ES-I3 (cell line): ENCODE results near the gene CSNK2A2.

Experiments
- H3K36me3 ChIP-seq: 2 replicates; pipeline ENCODE4 v1.6.1; 2013; ENCODE audit warnings: mild to moderate bottlenecking, low read length, control low read depth, moderate library complexity; ENCODE audit not compliant: insufficient read depth
- H3K4me1 ChIP-seq: 2 replicates; pipeline ENCODE4 v1.6.1; 2013; ENCODE audit warnings: mild to moderate bottlenecking, control low read depth, low read length; ENCODE audit not compliant: insufficient read depth
- H3K9ac ChIP-seq: 2 replicates; pipeline ENCODE4 v1.6.1; 2013; ENCODE audit warnings: low read depth, mild to moderate bottlenecking, low read length, moderate library complexity
- H3K9me3 ChIP-seq: 2 replicates; pipeline ENCODE4 v1.6.1; 2013; ENCODE audit warnings: mild to moderate bottlenecking, low read length, moderate library complexity; ENCODE audit not compliant: control insufficient read depth, insufficient read depth

CSNK2A2 gene

DNA sequence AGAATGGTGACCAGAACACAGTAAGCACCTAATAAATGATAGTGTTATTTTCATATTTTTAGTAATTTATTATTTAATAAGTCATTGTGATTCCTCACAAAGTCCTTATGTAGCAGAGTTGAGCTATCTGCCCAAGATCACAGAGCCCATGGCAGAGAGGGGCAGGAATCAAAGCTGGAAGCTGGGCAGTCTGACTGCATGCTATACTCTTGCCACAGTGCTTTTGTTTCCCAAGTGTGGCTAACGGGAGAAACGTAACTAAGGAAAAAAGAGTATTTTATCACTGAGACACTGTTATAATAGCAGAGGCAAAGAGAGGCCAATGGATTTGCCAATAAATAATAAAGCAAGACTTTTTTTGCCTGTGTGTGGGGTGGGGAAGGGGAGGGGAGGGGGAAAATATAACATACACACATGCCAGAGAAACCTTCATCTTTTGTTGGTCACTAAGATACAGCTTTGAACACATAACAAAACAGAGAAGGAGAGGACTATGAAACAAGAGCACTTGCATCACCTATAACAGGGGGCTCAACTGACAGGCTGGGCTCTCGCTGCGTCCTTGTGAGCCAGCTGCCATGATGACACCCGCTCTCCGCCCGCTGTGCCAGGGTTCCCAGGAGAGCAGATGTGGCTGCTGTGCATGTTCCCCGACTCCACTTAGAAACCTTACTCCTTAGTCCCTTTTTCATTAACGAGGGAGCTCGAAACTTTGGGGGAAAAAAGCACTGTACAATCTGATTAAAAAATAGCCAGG lies 10.1 kb downstream of the CSNK2A2 start:
- H3K4me1 ChIP-seq = no peaks in the 10 kb centered on the region
- H3K9ac ChIP-seq = no peak overlapping the region
- H3K36me3 ChIP-seq = peaks cover 32% of the 10 kb centered on the region
- H3K9me3 ChIP-seq = no peaks in the 10 kb centered on the region

DNA sequence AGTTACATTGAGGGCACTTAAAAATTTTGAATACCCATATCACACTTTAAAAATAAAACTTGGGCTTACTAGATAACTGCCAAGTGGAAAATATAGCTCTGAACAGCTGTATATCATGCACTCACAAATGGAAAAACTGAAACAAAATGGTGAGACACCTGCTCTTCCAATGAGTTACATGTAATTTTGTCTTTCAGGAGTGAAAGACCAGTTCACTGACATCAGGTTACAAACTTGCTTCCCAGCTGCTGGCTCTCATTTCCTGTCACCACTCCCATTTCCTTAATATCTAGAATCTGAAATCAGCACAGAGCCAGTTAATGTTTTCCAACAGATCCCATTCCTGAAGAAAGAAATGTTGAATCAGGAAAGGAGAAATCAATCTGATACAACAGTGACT lies 10.8 kb downstream of the CSNK2A2 start:
- H3K36me3 ChIP-seq = peaks cover 32% of the 10 kb centered on the region

DNA sequence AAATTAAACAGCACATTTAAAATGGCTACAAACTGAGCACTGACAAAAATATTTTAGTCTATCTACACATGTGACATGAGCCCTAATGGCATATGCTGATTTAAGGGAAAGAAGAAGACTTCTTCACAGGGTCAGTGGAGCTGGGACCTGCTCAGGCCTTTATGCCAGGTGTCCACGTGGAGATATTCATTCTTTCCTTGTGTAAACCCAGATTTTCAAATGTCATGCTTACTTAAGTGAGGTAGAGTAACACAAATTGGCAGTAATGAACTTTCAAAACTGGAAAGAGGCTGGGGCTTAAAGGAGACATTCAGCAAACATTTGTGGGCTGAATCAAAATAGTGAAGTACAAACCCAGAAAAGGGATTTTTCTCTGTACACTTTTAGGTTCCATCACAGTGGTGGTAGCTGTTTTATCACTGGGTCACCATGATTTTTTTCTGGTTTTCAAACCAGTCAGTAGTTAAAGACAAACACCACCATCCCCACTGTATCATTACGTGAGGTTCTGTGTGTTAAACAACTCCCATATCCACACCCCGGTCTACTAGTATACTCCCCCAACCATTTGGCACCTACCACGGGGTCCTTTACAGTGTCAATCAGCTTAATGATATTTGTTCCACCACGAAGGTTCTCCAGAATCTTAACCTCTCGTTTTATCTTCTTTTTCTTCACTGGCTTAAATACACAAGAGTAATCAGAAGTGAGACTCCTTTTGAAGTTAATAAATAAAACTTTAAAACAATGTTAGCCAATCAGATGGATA lies 11.5 kb downstream of the CSNK2A2 start:
- Histone ChIP-seq H3K36me3 (peaks cover 25% of the 10 kb centered on the region), H3K9ac (no peak overlapping the region), H3K4me1 (no peaks in the 10 kb centered on the region), H3K9me3 (no peaks in the 10 kb centered on the region)

More for the DNA sequence above, 10.8 kb downstream of the CSNK2A2 start:
- no peaks in the 10 kb centered on the region for H3K4me1 ChIP-seq
- H3K9ac ChIP-seq = no peak overlapping the region
- no peaks in the 10 kb centered on the region for H3K9me3 ChIP-seq

DNA sequence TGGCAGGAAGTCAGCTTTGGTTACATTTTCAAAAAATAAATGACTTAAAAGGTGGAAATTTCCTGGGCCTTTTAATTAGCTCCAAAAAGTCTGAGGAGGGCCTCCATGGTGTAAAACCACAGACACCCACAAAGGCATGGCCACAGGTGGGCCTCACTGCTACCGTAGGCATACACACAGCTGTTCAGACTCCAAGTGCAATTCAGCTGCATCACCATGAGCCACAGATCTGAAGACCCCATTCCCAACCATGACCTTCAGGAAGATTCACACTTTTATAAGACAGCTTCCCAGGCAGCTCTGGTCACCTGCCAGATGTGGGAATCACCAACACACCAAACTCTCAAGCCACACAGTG lies 20.6 kb downstream of the CSNK2A2 start:
- no peaks in the 10 kb centered on the region for H3K9me3 ChIP-seq
- no peaks in the 10 kb centered on the region for H3K4me1 ChIP-seq
- H3K36me3 ChIP-seq = peaks cover 10% of the 10 kb centered on the region
- no peak overlapping the region for H3K9ac ChIP-seq

DNA sequence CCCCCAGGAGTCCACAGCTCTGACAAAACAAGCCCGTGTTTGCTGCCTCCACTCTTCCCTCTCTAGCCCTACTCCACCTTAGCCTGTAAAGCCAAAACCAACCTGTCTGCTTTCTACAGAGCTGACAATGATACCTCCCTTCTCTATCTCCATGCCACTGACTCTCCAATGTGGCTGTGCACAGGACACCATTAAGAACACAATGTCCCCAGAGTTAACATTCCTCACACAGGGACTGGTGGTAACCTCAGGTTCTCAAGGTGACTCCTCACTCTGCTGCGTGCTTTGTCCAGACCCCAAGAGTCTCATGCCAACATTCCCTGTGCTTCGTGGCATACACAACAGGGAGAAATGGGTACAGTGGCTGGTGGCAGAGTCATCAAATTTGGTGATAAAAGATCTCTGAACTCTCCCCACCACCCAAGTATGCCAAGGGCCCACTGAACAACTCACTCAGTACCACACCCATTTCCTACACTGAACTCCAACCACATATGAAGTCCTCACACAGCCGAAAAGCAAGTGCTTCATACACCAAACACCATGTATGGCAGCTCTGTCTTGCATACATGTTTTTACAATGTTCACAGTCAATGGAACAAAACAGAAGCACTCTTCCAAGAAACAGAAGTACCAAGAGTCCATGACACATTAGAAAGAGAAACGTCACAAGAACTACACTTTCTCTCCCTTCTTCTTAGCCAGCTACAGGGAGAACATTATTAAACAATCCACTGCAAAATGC lies 21.1 kb downstream of the CSNK2A2 start:
- no peaks in the 10 kb centered on the region for H3K4me1 ChIP-seq
- H3K36me3 ChIP-seq = peaks cover 10% of the 10 kb centered on the region

DNA sequence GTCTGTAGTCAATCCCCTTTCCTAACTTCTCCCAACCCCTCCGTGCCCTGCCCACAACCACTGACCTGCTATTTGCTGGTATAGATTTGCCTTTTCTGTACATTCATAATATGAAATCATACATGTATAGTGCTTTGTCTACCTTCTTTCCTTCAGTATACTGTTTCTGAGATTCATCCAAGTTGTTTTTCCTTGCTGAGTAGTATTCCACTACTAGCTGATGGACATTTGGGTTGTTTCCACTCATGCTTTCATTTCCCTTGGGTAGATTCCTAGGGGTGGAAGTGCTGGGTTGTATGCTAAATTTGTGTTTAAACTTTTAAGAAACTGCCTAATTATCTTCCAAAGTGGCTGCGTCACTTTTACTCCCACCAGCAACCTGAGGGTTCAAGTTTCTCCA lies 27.7 kb downstream of the CSNK2A2 start:
- H3K4me1 ChIP-seq = no peaks in the 10 kb centered on the region
- peaks cover 40% of the 10 kb centered on the region for H3K36me3 ChIP-seq
- H3K9me3 ChIP-seq = no peaks in the 10 kb centered on the region

More for the DNA sequence above, 21.1 kb downstream of the CSNK2A2 start:
- Histone ChIP-seq H3K9ac (no peak overlapping the region), H3K9me3 (no peaks in the 10 kb centered on the region)

DNA sequence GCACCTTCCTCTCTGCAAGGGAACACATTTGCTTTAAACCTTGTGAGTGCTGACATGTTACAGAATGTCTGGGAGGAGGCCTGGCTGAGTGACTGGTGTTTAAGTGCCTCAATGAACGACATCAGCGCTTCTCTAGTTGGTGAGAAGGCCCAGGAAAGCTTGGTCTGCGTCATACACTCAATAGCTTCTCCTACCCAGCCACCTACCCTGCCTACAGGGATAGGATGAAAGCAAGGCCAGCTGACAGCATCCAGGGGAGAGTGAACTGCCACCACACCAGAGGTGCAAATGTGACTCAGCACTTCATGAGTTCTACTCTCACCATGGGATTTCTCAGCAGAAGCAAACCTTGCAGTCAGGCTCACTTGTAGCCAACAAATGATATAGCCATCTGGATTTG lies 37.1 kb downstream of the CSNK2A2 start:
- no peaks in the 10 kb centered on the region for H3K4me1 ChIP-seq
- peaks cover 38% of the 10 kb centered on the region for H3K36me3 ChIP-seq
- no peaks in the 10 kb centered on the region for H3K9me3 ChIP-seq
- H3K9ac ChIP-seq = no peak overlapping the region

More for the DNA sequence above, 27.7 kb downstream of the CSNK2A2 start:
- no peak overlapping the region for H3K9ac ChIP-seq

DNA sequence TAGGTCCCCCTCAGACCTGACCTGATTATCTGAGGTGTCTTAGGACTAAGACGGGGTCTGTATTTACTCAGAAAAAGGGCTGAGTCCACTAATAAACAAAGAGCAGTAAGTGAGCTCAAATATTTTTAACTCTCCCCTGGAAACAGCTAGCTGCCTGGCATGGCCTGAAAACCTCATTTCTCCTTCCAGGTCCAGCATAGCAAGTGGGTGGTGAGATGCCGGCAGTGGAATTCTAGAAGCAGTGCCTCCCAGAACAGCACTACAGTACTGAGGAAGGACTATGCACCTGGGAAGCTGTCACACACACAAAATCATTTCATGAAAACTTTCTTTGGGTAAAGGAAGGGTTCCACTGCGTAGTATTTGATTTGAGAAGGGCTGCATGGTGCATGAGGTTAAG lies 39.2 kb downstream of the CSNK2A2 start:
- H3K4me1 ChIP-seq = no peaks in the 10 kb centered on the region
- peaks cover 18% of the 10 kb centered on the region for H3K36me3 ChIP-seq
- H3K9ac ChIP-seq = no peak overlapping the region
- no peaks in the 10 kb centered on the region for H3K9me3 ChIP-seq

DNA sequence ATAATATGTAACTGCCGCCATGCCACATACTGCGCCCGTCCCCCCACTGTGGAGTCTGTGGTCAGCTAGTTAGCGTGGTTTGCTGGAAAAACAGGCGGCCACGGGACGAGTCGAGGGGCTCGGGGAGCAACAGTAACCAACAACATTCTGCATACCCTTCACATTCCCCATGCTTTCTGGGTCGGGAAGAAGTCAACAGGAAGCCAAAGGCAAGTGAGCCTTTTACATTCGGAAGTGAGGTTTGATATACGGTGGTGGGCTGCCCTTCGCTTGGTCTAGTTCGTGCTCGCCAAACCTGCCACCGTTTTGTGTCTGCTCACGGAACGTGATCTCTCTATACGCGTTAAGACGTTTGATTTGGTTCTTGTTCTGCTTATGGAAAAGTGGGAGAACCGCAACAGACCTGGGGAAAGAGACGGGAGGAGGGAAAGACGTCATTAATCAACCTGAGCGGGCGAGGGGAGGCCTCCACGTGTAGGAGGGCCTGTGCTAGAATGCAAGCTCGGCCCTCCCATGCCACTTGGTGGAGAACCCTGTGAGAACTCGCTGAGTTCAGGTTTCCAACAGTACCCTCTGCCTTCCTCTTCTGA lies 39.9 kb downstream of the CSNK2A2 start:
- Histone ChIP-seq H3K9me3 (no peaks in the 10 kb centered on the region), H3K9ac (no peak overlapping the region), H3K4me1 (no peaks in the 10 kb centered on the region), H3K36me3 (peaks cover 13% of the 10 kb centered on the region)

DNA sequence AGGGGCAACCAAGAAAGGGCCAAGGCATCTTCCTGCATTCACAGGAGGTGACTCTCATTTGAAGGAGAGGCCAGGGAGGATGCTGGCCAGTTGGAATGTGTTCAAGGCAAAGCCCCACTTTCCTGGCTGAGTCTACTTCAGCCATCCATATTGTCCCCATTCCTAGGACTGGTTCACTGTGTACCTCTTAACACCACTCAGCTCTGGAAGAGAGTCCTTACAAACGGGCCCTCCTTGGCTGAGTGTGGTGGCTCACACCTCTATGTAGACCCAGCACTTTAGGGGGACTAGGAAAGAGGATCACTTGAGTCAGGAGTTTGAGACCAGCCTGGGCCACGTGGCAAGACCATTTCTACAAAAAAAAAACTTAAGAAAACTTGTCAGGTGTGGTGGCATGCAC lies 40.7 kb downstream of the CSNK2A2 start:
- Histone ChIP-seq H3K9me3 (no peaks in the 10 kb centered on the region), H3K4me1 (no peaks in the 10 kb centered on the region), H3K36me3 (peaks cover 6% of the 10 kb centered on the region; the same call in 1 of the 2 replicates), H3K9ac (no peak overlapping the region)

DNA sequence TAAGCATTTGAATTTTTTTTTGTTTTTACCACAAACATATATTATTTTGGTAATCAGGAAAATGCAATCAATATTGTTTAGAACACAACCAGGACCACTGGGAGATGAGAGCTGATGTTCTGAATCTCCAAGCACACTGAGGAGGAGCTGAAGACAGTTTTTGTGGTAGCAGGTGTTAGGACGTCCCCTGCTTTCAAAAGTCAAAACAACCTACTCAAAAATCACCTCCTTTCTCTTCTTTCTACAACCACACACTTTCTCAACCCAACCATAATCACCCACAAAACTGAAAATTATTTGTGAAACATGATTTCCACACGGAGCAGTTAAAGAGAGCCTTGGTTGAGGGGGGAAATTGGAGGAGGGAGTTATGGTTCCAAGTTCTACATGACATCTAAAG lies 42.1 kb downstream of the CSNK2A2 start:
- Histone ChIP-seq H3K9me3 (no peaks in the 10 kb centered on the region), H3K36me3 (peaks cover 6% of the 10 kb centered on the region; the same call in 1 of the 2 replicates), H3K9ac (no peak overlapping the region), H3K4me1 (no peaks in the 10 kb centered on the region)

DNA sequence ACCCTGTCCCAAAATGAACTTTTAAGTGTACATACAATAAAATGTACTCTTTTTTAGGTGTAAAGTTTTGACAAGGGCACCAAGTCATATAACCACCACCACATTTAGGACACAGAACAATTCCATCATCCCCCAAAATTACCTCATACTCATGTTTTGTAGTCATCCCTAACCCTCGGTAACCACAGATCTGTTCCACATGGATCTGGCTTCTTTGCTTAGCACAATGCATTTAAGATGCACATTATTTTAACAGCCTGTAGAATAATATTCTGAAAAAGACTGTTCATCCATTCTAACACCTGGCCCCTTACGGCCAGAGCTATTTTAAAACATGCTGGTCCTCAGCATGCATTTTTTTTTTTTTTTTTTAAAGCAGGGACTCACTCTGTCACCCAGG lies 43.6 kb downstream of the CSNK2A2 start:
- peaks cover 6% of the 10 kb centered on the region; the same call in 1 of the 2 replicates for H3K36me3 ChIP-seq
- no peak overlapping the region for H3K9ac ChIP-seq
- no peaks in the 10 kb centered on the region for H3K9me3 ChIP-seq
- H3K4me1 ChIP-seq = no peaks in the 10 kb centered on the region

DNA sequence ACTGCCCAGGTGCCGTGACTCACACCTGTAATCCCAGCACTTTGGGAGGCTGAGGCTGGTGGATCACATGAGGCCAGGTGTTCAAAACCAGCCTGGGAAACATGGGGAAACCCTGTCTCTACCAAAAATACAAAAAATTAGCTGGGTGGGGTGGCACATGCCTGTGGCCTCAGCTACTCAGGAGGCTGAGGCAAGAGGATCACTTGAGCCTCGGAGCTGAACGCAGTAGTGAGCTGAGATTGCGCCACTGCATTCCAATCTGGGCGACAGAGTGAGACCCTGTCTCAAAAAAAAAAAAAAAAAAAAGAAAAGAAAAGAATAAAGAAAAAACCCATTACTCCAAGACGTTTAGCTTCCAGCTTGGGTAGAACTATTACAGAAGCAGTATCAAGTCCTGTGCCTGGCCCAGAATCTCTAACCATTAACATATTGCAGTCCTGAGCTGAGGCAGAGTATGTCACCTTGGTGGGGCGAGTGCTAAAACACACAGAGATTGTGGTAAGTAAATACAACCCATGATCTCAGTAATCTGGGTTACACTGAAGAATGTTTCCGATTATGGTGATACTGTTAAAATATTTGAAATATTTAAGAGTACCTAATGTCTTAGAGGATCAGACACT lies 45.5 kb downstream of the CSNK2A2 start:
- Histone ChIP-seq H3K36me3 (no peaks in the 10 kb centered on the region), H3K9me3 (no peaks in the 10 kb centered on the region), H3K9ac (no peak overlapping the region), H3K4me1 (no peaks in the 10 kb centered on the region)

DNA sequence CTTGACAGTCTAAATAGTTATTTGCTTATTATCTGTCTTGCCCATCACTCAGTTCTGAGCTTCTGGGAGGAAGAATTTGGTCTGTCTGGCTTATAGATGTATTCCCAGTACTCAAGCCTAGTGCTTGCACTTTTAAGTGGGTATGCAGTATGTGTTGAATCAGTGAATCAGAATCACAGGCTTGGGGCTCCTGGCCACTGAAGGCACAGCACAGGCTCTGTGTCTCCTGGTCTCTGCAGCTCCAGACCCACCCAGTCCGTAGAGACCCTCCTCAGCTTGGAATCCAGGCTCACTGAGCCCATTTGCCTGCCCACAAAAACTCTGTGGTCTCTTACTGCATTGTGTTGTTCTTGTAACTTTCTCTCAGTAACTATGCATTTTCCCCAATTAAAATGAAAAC lies 49.4 kb downstream of the CSNK2A2 start:
- Histone ChIP-seq H3K4me1 (no peaks in the 10 kb centered on the region), H3K36me3 (no peaks in the 10 kb centered on the region), H3K9ac (no peak overlapping the region), H3K9me3 (no peaks in the 10 kb centered on the region)
